ENCODE results near the gene SOX12. TPM values are rescaled to one million over a fixed set of nuclear protein-coding genes. Genes with fewer than 3 reads are reported as not detected.

The SOX12 gene
- total RNA-seq, 1 experiment from 2014 or later, result 40.4 TPM

- TSS peak; percentile 39 for BruUV-seq (replicated peaks)
- Histone ChIP-seq H3K4me1 (ENCODE audit: control insufficient read depth in 1 of 2, insufficient read depth in 2 of 2, low read length in 2 of 2) (peaks cover 20 to 45% of the 10 kb centered on the region in 2 experiments), H3K9me3 (ENCODE audit: control insufficient read depth in 1 of 2, insufficient read depth in 1 of 2, low read depth in 1 of 2, low read length in 2 of 2) (no peaks in the 10 kb centered on the region), H3K79me2 (ENCODE audit: insufficient read depth, low read length) (peaks cover 35% of the 10 kb centered on the region), H4K20me1 (ENCODE audit: insufficient read depth) (peaks cover 3% of the 10 kb centered on the region; the same call in 1 of the 2 replicates), H2AFZ (ENCODE audit: low read depth, low read length, poor library complexity, severe bottlenecking) (no peak overlapping the region), H3K36me3 (ENCODE audit: control insufficient read depth in 1 of 2, insufficient read depth in 2 of 2, low read length in 2 of 2) (peaks cover 4 to 18% of the 10 kb centered on the region in 2 experiments; a peak in 3 of 4 replicates), H3K27me3 (ENCODE audit: insufficient read depth, low read length) (no peaks in the 10 kb centered on the region), H3K4me3 (replicated peaks in 1 of 2; ENCODE audit: low read depth in 1 of 2, low read length in 2 of 2) (peak overlapping the region; percentile 62 to 88), H3K4me2 (ENCODE audit: low read length) (peak overlapping the region; percentile 88), H3K27ac (ENCODE audit: low read depth, low read length) (peak overlapping the region; percentile 99), H3K9me2 (ENCODE audit: insufficient read depth) (no peaks in the 10 kb centered on the region), H3K9ac (ENCODE audit: low read length) (peak overlapping the region; percentile 94)
- RAD21 ChIA-PET (ENCODE audit: low non-redundant PET in 1 of 2, low total read pairs in 2 of 2, uncharacterized antibody in 2 of 2, unreplicated experiment in 2 of 2), result interaction anchor here in 1 of 2 experiments (0.8 kb wide), 1 partner anchor 27 kb away, joined by 3 read pairs; the partner anchor contains the start of gene SOX12
- POLR2A ChIA-PET, result interaction anchor here (1.9 kb wide), 1 partner anchor 26 kb away, joined by 12 read pairs; the partner anchor contains the start of gene SOX12
- intact Hi-C loops (cut with micrococcal nuclease), result loop anchor here (1.0 kb wide), 1 partner anchor 26 kb away; no protein-coding TSS in a partner anchor
- ATAC-seq (peak; percentile 58), DNase-seq (ENCODE audit: low read depth, low spot score) (no peak)
- CTCF ChIA-PET, result no interaction called here
- TF ChIP-seq, protein P1, sequence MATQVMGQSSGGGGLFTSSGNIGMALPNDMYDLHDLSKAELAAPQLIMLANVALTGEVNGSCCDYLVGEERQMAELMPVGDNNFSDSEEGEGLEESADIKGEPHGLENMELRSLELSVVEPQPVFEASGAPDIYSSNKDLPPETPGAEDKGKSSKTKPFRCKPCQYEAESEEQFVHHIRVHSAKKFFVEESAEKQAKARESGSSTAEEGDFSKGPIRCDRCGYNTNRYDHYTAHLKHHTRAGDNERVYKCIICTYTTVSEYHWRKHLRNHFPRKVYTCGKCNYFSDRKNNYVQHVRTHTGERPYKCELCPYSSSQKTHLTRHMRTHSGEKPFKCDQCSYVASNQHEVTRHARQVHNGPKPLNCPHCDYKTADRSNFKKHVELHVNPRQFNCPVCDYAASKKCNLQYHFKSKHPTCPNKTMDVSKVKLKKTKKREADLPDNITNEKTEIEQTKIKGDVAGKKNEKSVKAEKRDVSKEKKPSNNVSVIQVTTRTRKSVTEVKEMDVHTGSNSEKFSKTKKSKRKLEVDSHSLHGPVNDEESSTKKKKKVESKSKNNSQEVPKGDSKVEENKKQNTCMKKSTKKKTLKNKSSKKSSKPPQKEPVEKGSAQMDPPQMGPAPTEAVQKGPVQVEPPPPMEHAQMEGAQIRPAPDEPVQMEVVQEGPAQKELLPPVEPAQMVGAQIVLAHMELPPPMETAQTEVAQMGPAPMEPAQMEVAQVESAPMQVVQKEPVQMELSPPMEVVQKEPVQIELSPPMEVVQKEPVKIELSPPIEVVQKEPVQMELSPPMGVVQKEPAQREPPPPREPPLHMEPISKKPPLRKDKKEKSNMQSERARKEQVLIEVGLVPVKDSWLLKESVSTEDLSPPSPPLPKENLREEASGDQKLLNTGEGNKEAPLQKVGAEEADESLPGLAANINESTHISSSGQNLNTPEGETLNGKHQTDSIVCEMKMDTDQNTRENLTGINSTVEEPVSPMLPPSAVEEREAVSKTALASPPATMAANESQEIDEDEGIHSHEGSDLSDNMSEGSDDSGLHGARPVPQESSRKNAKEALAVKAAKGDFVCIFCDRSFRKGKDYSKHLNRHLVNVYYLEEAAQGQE (IDR thresholded peaks at IDR 0.05; ENCODE audit: low read depth), result no peak
- TF ChIP-seq YY1 (IDR thresholded peaks at IDR 0.05; ENCODE audit: extremely low read depth, insufficient replicate concordance, low read depth, low read length), result no peak
- TF ChIP-seq CTCF (IDR thresholded peaks at IDR 0.05 in 2 of 3, conservative IDR thresholded peaks at IDR 0.05 in 1 of 3; ENCODE audit: borderline replicate concordance in 1 of 3, insufficient read depth in 1 of 3, low read depth in 2 of 3, low read length in 2 of 3), result no peak
- TF ChIP-seq SRF (IDR thresholded peaks at IDR 0.05; ENCODE audit: low read depth), result no peak
- peak; percentile 71 for TF ChIP-seq POLR2AphosphoS5 (IDR thresholded peaks at IDR 0.05; ENCODE audit: low read depth, low read length)
- peak; percentile 48 for TF ChIP-seq POLR2A (IDR thresholded peaks at IDR 0.05; ENCODE audit: borderline replicate concordance, extremely low read depth, insufficient read depth, insufficient read length)
- TF ChIP-seq ZFX (IDR thresholded peaks at IDR 0.05), result peak; percentile 94
- TF ChIP-seq EGR1 (IDR thresholded peaks at IDR 0.05; ENCODE audit: low read depth), result no peak
- no peak for TF ChIP-seq EZH2phosphoT487 (IDR thresholded peaks at IDR 0.05; ENCODE audit: borderline replicate concordance)
- no peak for TF ChIP-seq CBX3 (IDR thresholded peaks at IDR 0.05; ENCODE audit: low read depth)
- TF ChIP-seq JUND (IDR thresholded peaks at IDR 0.05), result no peak
- TF ChIP-seq SIN3A (IDR thresholded peaks at IDR 0.05; ENCODE audit: low read depth), result peak; percentile 34
- no peak for TF ChIP-seq FOSL1 (IDR thresholded peaks at IDR 0.05; ENCODE audit: low read depth)
- no peak for TF ChIP-seq ZNF274 (IDR thresholded peaks at IDR 0.05; ENCODE audit: low read depth, low read length)
- TF ChIP-seq, protein P2, sequence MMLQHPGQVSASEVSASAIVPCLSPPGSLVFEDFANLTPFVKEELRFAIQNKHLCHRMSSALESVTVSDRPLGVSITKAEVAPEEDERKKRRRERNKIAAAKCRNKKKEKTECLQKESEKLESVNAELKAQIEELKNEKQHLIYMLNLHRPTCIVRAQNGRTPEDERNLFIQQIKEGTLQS (IDR thresholded peaks at IDR 0.05), result no peak
- TF ChIP-seq, protein P3, sequence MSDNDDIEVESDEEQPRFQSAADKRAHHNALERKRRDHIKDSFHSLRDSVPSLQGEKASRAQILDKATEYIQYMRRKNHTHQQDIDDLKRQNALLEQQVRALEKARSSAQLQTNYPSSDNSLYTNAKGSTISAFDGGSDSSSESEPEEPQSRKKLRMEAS (IDR thresholded peaks at IDR 0.05), result peak; percentile 80
- no peak for TF ChIP-seq SP1 (IDR thresholded peaks at IDR 0.05; ENCODE audit: low read depth)
- TF ChIP-seq EZH2 (IDR thresholded peaks at IDR 0.05), result no peak
- TF ChIP-seq, protein P4, sequence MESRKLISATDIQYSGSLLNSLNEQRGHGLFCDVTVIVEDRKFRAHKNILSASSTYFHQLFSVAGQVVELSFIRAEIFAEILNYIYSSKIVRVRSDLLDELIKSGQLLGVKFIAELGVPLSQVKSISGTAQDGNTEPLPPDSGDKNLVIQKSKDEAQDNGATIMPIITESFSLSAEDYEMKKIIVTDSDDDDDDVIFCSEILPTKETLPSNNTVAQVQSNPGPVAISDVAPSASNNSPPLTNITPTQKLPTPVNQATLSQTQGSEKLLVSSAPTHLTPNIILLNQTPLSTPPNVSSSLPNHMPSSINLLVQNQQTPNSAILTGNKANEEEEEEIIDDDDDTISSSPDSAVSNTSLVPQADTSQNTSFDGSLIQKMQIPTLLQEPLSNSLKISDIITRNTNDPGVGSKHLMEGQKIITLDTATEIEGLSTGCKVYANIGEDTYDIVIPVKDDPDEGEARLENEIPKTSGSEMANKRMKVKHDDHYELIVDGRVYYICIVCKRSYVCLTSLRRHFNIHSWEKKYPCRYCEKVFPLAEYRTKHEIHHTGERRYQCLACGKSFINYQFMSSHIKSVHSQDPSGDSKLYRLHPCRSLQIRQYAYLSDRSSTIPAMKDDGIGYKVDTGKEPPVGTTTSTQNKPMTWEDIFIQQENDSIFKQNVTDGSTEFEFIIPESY (IDR thresholded peaks at IDR 0.05; ENCODE audit: extremely low read depth, insufficient replicate concordance, low read length), result no peak
These were observed 27.2 kb upstream of the SOX12 start for GRCh38 chr20:297925-298775.

Data from HCT116 (cell line).